NOMO-1 (cell line): ENCODE results near the gene POU5F1.

ENCODE experiments used
- DNase-seq, 2 experiments: peaks; one replicate each; lab custom pipeline; 2025; ENCODE audit not compliant: unreplicated experiment in 2 of 2; lab: John Stamatoyannopoulos, UW

The POU5F1 gene

GRCh38 chr6:31116661-31117385 is 53.7 kb downstream of the POU5F1 start:
- DNase-seq, result no peak

DNA sequence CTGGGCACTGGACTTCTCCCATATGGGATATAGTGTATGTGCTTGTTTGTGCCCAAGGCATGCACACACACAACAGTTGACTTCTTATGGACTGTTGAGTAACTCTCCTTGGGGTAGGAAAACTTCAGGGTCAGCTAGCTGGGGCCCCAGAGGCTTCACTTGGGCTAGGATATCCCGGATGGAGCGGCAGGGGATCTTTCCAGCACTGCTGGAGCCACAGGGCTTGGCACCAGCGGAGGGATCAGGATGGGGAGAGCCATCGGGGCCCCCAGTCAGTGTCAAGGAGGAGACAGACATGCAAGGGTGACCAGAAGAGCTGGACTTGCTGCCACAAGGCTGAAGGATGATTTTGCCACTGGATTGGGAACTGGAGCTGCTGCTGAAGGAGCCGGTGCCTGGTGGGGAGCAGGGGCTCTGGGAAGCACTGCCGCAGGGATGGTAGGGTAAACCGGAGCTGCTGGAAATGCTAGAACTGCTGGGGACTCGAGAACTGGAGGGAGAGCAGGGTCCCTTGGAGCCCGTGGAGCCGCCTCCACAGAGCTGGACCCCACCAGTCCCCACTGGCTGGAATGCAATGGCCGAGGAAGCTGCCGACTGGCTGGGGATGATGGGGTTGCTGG is 54.4 kb downstream of the POU5F1 start:
- no peak for DNase-seq

DNA sequence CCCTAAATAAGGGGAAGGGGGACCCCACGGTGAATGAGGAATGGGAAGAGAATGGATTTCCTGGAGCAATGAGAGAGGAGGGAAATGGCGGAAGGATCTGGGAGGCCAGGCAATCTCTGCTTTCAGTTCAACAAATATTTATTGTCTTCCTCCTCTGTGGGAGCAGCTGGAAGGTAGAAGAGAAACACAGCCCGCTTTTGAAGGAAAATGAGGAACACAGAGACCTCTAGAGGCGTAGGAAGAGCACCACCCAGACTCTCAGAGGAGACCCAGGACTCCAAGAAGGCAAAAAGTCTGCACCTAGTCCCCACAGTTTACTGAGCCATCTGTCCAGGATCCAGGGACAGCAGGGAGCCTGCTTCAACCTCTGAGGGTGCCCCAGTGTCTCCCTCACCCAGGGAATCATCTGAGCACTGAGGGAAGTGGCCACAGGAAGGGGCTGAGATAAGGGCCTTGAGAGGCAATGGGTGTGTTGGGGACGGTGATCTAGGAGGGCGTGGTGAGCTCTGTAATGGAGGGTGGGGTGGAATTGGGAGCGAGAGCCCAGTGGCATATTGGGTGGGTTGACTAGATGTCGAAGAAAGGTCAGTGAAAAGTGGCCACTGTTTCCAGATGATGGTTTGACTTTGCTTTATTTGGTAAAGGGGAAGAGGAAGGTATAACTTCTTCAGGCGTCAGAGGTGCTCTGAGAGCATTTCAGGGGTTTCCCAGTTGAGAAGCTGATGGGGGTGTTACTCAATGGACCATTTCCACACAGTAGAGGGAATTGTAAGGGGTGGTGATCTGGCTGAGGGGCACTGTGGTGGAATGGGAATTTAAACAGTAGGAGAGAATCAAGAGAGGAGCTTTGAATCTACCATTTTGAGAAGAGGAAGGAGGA is 55.3 kb downstream of the POU5F1 start:
- DNase-seq, result no peak

- no peak for DNase-seq
These were observed 56.0 kb downstream of the POU5F1 start, which contains the start of gene PSORS1C1 for GRCh38 chr6:31114541-31114878. PSORS1C1 (plus strand) TSS chr6:31114800; CDS start chr6:31129633, 14,833 bp downstream.
